ENCODE results near the gene TGM5. TPM values are rescaled to one million over a fixed set of nuclear protein-coding genes. Genes with fewer than 3 reads are reported as not detected.

The TGM5 gene
- total and polyA plus RNA-seq, 4 donors = 0.15 TPM; not detected in 3

DNA sequence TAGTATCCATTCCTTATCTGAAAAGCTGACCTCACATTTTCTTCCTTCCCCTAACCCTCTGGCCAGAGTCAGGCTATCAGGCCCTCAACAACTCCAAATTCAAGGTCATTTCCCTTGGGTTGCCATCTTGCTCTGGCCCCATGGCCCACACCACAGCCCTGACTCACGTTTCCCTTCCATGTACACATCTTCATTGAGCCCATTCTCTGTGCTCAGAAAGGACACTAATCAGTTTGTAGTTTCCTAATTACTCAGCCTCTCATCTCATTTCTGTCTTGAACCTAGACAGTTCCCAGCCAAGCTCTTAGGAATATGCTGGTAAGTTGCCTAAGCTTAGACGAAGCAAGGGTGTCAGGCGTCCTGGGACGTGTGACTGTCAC lies 14.9 kb downstream of the TGM5 start:
- DNase-seq (no peak), ATAC-seq (ENCODE audit: insufficient read depth, low FRiP score) (no peak)
- Histone ChIP-seq H3K27me3 (ENCODE audit: control insufficient read depth in 3 of 3, insufficient read depth in 3 of 3, low read length in 2 of 3) (no peaks in the 10 kb centered on the region), H3K27ac (ENCODE audit: low read depth in 1 of 2, low read length in 1 of 2) (no peak overlapping the region), H3K36me3 (ENCODE audit: control insufficient read depth in 4 of 4, insufficient read depth in 4 of 4, low read length in 4 of 4) (no peaks in the 10 kb centered on the region), H3K4me1 (ENCODE audit: control insufficient read depth in 5 of 5, insufficient read depth in 5 of 5, low read length in 5 of 5) (peaks cover 0 to 3% (median 0%) of the 10 kb centered on the region in 5 donors), H3K9ac (ENCODE audit: insufficient read depth in 1 of 2, low read length in 2 of 2) (no peak overlapping the region), H3K4me3 (no peak overlapping the region), H3K9me3 (ENCODE audit: control insufficient read depth in 4 of 4, insufficient read depth in 3 of 4, low read length in 3 of 4) (peaks cover 0 to 2% (median 0%) of the 10 kb centered on the region in 4 donors)
- TF ChIP-seq, protein P1, sequence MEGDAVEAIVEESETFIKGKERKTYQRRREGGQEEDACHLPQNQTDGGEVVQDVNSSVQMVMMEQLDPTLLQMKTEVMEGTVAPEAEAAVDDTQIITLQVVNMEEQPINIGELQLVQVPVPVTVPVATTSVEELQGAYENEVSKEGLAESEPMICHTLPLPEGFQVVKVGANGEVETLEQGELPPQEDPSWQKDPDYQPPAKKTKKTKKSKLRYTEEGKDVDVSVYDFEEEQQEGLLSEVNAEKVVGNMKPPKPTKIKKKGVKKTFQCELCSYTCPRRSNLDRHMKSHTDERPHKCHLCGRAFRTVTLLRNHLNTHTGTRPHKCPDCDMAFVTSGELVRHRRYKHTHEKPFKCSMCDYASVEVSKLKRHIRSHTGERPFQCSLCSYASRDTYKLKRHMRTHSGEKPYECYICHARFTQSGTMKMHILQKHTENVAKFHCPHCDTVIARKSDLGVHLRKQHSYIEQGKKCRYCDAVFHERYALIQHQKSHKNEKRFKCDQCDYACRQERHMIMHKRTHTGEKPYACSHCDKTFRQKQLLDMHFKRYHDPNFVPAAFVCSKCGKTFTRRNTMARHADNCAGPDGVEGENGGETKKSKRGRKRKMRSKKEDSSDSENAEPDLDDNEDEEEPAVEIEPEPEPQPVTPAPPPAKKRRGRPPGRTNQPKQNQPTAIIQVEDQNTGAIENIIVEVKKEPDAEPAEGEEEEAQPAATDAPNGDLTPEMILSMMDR (IDR thresholded peaks at IDR 0.05; ENCODE audit: control extremely low read depth, extremely low read depth) = no peak
- 81 to 88% methylated on average over 4 of the region's 4 CpGs for WGBS, 2 donors

DNA sequence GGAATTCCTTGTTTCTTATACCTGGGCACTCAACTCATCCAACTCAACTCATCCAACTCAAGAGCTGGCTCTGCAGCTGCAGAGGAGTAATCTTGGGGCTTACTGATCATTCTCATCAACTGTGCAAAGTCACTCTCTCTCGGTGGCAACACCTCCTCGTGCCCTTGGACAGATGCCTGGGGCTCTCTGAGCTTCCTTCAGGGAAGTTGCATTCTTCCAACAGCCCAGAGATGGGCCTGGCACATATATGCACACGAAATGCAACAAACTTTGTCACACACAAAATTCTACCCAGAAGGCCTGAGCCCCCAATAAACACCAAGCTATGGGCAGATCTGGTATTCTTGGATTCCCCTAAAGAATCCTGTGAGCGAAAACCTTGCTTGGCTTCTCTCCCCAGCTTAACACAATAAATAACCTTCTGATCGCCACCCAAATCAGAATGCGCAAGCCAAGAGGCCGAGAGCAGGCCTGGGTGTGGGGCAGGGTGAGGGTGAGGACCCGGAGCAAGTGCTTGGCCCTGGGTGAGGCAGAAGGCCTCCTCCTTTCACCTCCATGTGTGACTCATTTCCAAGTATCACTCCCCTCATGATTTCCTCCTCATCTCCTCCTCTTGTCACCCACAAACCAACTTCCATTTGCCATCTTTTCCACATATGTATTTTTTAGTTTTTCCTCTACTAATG lies 15.4 kb downstream of the TGM5 start:
- Histone ChIP-seq H3K36me3 (ENCODE audit: control insufficient read depth in 4 of 4, insufficient read depth in 4 of 4, low read length in 4 of 4) (no peaks in the 10 kb centered on the region), H3K9me3 (ENCODE audit: control insufficient read depth in 4 of 4, insufficient read depth in 3 of 4, low read length in 3 of 4) (peaks cover 0 to 2% (median 0%) of the 10 kb centered on the region in 4 donors), H3K9ac (ENCODE audit: insufficient read depth in 1 of 2, low read length in 2 of 2) (no peak overlapping the region), H3K4me1 (ENCODE audit: control insufficient read depth in 5 of 5, insufficient read depth in 5 of 5, low read length in 5 of 5) (peaks cover 0 to 3% (median 0%) of the 10 kb centered on the region in 5 donors), H3K4me3 (no peak overlapping the region), H3K27me3 (ENCODE audit: control insufficient read depth in 3 of 3, insufficient read depth in 3 of 3, low read length in 2 of 3) (no peaks in the 10 kb centered on the region), H3K27ac (ENCODE audit: low read depth in 1 of 2, low read length in 1 of 2) (no peak overlapping the region)
- DNase-seq (no peak), ATAC-seq (ENCODE audit: insufficient read depth, low FRiP score) (no peak)
- 82 to 84% methylated on average over 8 of the region's 8 CpGs for WGBS, 2 donors
- TF ChIP-seq, protein P1 (IDR thresholded peaks at IDR 0.05; ENCODE audit: control extremely low read depth, extremely low read depth) = no peak

DNA sequence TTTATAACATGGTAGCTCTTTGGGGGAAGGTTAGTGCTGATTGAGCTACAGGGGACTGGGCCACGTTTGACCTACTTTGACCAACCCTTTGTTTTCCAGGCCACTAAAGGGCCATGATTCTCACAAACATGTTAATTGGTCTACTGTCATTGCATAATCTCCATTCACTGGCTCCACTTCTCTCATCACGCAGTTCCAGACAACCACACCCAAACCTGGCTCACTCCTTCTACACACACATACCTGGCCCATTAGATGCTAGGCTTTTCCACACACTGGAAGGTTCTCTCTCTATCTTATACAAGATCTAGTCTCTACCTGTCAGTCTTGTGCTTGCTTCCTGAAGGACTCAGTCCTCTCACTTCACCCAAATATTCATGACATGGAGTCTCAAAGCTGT lies 15.9 kb downstream of the TGM5 start:
- no peak for DNase-seq
- TF ChIP-seq, protein P1 (IDR thresholded peaks at IDR 0.05; ENCODE audit: control extremely low read depth, extremely low read depth) = no peak
- H3K36me3 ChIP-seq (ENCODE audit: control insufficient read depth in 4 of 4, insufficient read depth in 4 of 4, low read length in 4 of 4) = no peaks in the 10 kb centered on the region
- no peak for ATAC-seq (ENCODE audit: insufficient read depth, low FRiP score)
- peaks cover 0 to 2% (median 0%) of the 10 kb centered on the region in 4 donors for H3K9me3 ChIP-seq (ENCODE audit: control insufficient read depth in 4 of 4, insufficient read depth in 3 of 4, low read length in 3 of 4)
- no peak overlapping the region for H3K27ac ChIP-seq (ENCODE audit: low read depth in 1 of 2, low read length in 1 of 2)
- H3K4me1 ChIP-seq (ENCODE audit: control insufficient read depth in 5 of 5, insufficient read depth in 5 of 5, low read length in 5 of 5) = peaks cover 0 to 3% (median 0%) of the 10 kb centered on the region in 5 donors
- no peak overlapping the region for H3K9ac ChIP-seq (ENCODE audit: insufficient read depth in 1 of 2, low read length in 2 of 2)
- WGBS, 2 donors = 68 to 72% methylated on average over 2 of the region's 2 CpGs
- no peak overlapping the region for H3K4me3 ChIP-seq
- H3K27me3 ChIP-seq (ENCODE audit: control insufficient read depth in 3 of 3, insufficient read depth in 3 of 3, low read length in 2 of 3) = no peaks in the 10 kb centered on the region
